LNCAP (cell line): Measurements from ENCODE around the gene PLEKHB2.

ENCODE experiments used
- TF ChIP-seq, protein P1 (sequence below): fragments of 450-650 bp; IDR thresholded peaks from 2 replicates; pipeline ENCODE4 v1.5.1; 2017; ENCODE audit warnings: mild to moderate bottlenecking

The PLEKHB2 gene

GRCh38 chr2:131105156-131105949 is at the start of gene PLEKHB2:
TSS of gene PLEKHB2 (plus strand) at chr2:131105336. CDS start at chr2:131120942, 15,606 bp downstream.
- TF ChIP-seq, protein P1, sequence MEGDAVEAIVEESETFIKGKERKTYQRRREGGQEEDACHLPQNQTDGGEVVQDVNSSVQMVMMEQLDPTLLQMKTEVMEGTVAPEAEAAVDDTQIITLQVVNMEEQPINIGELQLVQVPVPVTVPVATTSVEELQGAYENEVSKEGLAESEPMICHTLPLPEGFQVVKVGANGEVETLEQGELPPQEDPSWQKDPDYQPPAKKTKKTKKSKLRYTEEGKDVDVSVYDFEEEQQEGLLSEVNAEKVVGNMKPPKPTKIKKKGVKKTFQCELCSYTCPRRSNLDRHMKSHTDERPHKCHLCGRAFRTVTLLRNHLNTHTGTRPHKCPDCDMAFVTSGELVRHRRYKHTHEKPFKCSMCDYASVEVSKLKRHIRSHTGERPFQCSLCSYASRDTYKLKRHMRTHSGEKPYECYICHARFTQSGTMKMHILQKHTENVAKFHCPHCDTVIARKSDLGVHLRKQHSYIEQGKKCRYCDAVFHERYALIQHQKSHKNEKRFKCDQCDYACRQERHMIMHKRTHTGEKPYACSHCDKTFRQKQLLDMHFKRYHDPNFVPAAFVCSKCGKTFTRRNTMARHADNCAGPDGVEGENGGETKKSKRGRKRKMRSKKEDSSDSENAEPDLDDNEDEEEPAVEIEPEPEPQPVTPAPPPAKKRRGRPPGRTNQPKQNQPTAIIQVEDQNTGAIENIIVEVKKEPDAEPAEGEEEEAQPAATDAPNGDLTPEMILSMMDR = 0 out of 2 replicates have a peak, but pooled peaks have one; percentile 28

DNA sequence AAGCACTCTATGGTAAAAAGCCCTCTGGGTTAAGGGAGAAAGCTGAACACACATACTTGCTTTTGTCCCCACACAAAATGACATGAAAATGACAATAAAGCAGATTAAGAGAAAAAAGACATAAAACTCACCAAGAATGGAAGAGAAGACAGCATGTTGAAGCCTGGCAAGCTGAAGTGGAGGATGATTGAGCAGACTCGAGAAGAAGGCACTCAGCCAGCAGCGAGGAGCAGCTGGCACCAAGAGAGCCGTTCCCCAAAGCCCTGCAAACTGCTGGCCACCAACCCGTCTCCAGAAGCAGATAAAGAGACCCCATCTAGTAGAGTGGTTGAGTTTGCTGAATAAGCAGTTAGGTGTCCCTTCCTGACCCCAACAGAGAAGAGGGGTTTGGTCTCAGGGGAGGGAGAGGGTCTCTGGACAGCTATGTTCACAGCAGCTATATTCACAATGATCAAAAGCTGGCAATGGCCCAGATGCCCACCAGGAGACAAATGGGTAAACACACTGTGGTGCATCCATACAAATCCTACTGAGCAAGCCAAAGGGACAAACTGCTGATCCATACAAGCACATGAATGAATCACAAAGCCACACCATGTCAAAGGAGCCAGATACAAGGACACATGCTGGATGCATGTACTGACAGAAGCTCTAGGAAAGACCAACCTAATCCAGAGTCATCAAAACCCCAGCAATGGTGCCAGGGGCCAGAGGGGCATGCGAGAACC is 48.8 kb upstream of the PLEKHB2 start:
- TF ChIP-seq, protein P1 = no peak

DNA sequence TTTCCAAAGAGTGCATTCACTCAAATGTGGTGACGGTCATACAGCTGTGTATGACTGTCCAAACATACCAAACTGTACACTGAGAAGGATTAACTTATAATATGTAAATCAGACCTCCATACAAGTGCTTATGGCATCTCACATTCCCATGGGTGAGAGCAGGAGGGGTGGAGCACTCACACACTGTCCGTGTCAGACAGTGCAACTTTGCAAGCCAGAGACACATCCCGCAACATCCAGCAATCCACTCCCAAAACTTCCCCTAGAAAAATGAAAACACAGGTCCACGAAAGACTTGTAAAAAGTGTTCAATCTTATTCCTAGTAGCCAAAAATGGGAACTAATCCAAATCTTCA is 48.2 kb upstream of the PLEKHB2 start:
- TF ChIP-seq, protein P1 = no peak

DNA sequence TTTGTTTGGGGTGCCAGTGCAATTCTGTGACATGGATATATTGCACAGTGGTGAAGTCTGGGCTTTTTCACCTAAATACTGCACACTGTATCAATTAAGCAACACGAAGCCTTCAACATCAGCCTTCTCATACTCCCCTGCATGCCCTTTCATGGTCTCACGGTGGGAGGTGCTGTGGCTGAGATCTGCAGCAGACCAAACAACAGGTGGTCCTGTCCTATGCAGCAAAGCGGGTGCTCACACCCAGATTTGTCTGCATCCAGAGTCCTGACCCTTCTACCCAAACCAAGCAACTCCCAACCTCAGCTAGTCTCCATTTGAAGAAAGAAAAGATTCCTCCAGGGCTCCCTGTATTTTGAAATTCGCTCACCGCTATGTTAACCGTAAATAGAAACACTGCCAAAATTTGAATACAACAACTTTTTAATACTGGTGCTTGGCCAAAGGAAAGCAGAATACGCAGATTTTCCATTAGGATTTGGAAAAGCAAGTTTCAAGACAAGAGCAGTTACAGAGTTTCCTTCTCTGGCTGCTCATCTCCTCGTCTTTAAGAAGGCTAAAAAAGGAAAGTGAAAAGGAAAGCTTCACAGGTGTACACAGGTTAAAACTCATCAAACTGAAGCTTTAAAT is 46.8 kb upstream of the PLEKHB2 start:
- TF ChIP-seq, protein P1 = no peak

DNA sequence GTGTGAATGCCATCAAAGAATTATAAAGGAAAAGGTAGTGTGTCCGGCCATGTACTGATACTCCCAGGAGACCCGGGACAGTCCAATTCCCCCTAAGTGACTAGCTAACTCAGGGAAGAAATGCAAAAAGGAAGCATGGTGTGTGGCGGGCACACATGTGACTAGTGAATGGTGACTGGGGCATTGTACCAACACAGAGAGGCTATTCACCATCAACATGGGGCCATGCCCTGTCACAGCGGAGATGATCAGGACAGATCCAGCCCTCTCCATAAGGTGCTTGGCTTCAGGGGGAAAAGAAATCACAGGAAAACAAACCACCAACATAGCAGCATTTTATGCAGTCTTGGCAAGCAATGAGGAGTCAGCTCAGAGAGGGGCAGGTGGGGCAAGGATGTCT is 46.2 kb upstream of the PLEKHB2 start:
- TF ChIP-seq, protein P1 = no peak

DNA sequence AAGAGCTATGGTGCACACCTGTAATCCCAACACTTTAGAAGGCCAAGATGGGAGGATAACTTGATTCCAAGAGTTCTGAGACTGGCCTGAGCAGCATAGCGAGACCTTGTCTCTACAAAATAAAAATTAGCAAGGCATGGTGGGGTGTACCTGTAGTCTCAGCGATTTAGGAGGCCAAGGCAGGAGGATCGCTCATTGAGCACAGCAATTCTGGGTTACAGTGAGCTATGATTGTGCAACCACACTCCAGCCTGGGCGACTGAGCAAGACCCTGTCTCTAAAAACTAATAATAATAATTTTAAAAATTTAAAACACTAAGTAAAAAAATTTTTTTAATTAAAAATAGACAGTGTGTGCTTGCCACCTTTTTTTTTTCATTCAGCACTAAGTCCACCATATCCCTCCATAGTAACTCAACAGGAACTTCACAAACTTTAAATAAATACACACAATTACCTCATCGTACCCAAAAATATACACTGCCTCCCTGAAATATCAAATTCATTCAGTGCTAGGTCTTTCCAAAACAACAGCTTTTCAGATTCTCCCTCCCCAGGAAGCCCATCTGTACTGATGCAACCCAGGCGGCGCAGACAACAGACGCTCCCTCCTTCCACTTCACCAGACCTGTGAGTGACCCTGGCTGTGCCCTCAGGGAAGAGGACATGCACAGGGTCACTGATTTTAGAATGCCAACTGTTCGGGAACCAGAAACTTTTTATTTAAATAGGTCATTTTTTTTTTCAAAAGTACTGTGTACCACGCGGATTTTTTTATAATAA is 41.4 kb upstream of the PLEKHB2 start:
- TF ChIP-seq, protein P1 = no peak
